Stimulated activated CD8-positive, alpha-beta memory T cell treated with anti-CD3 and anti-CD28 coated beads, Interleukin-2, amount 100 ng/mL, for 48 hours (primary cell): ENCODE data around the gene OR4P4.

Experiments
- DNase-seq, 2 donors: peaks; one replicate each; pipeline ENCODE4 v3.0.0-alpha.2; 2020; ENCODE audit warnings: low read depth in 2 of 2

The OR4P4 gene

DNA sequence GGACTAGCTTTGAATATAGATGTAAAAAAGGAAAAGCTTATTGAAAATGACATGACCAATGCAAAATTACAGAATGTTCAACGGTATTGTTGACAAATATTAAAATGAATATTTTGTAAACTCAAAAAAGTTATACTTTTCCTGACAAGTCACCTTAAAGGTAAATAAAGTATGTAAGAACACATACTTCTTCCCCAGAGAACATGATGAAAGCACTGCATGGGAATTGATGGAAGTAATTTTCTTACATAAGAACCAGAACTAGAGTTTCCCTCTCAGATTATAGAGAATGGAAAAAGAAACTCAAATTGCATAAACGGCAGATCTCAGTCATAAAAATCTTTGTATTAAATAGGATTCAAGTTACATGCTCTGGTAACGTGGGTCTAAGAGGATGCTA is at the start of gene OR4P4:
Gene OR4P4 (plus strand): TSS at position 301 of the 400 bp plus-strand sequence.
- no peak for DNase-seq

DNA sequence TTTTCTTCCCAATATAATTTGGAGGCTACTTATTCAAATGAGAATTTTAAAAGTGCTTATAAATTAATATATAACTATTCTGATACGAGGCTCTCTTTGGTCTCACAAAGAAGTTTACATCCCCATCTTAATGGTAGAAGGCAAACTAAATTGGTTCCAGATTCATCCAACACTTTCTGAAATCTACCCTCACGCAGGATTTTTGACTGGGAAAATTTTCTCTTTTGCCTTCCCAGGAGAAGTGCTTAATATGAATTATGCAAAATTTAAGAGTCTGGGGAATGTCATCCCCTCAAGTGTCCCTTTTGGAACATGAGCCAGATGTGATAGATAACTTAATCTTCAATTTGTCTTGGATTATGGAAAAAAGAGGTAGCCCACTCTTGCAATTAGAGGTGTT is 27.4 kb upstream of the OR4P4 start, which contains the start of gene OR4C11:
Gene OR4C11 (minus strand): TSS at position 101 of the 400 bp plus-strand sequence. CDS start 3,272 bp downstream, outside the sequence.
- no peak for DNase-seq

DNA sequence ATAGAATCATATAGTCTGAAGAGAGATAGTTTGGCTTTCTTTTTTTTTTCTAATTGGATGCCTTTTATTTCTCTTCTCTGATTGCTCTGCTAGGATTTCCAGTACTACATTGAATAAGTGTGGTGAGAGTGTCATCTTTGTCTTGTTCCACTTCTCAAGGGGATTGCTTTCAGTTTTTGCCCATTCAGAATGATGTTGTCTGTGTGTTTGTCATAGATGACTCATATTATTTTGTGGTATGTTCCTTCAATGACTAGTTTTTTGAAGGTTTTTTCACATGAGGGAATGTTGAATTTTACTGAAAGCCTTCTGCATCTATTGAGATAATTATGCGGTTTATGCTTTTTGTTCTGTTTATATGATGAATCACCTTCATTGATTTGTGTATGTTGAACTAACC is 10.4 kb upstream of the OR4P4 start:
- no peak for DNase-seq

DNA sequence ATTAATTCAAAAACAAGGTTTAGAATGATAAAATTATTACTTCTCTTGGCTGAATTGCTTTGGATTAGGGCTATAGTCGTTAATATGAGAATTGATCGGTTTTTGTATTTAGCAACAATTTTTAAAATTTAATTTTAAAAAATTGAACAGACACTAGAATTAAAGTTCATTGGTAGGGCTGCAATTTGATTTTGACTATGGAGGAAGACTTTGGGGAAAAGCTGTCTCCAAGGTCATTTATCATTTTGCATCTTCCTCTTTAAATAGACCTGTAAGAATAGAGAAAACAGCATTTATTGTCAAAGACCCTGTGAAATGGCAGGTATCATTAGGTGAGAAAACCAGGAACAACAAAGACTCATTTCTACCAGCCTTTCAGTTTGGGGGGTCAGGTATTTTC is 13.1 kb downstream of the OR4P4 start, which contains the start of gene OR4S2:
Gene OR4S2 (plus strand): TSS at position 301 of the 400 bp plus-strand sequence. CDS start 2,577 bp downstream, outside the sequence.
- no peak for DNase-seq

DNA sequence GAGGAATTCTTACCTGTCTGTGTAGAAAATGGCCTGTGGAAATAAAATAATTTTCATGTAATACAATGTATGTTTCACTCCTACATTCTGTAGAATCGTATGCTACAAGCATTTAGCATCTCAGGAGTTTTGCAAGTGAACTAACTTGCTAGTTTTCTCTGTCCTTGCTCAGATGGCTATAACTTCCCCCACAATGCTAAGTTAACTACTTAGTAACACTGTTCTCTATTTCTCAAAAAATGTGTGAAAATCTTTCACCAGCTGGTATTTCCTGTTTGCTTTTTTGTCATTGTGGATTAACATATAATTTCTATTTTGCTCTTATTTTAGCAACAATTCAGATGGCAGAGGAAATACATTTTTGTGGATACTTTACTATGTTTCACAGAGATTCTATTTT is 17.6 kb downstream of the OR4P4 start:
- no peak for DNase-seq

DNA sequence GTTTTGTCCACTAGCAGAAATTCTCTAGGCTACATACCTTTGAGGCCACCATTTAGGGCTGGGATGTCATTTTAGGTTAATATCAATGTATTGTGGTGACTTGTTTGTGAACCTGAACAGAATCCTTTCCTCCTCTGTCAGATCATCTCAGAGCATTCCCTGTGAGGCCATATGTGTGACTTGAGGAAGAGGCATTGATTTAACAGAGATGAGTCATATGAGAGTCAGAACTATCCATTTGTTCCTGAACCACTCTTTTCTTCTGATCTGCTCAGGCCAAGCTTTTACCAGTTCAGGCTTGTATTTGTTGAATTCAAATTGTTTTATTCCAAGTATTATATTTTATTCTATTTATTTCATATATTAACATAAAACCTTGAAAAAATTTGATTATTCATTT is 20.2 kb downstream of the OR4P4 start:
- no peak for DNase-seq

DNA sequence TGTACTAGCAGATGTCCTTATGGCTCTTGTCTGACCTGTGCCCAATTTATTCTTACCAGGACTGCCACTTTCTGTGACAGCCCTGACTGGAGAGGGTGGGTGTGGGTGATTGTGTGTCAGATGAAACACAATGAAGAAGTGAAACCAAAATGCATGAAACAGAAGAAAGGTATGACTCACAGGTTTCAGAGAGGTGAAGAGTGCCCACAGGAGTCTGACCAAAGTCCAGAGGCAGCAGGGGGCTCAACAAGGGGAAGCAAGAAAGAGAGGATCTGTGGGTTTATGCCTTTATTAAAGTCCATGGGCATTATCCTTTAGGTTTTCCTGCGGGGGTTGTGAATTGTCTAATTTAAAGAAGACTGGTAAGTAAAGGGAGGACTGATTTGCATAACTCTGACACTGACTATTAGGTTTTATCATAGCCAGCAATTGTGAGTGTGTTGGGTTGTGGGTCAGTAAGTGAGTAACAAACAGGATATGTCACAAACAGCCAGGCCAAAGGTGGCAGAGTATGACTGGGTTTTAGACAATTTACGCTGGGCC is 23.2 kb downstream of the OR4P4 start:
- DNase-seq, result no peak

DNA sequence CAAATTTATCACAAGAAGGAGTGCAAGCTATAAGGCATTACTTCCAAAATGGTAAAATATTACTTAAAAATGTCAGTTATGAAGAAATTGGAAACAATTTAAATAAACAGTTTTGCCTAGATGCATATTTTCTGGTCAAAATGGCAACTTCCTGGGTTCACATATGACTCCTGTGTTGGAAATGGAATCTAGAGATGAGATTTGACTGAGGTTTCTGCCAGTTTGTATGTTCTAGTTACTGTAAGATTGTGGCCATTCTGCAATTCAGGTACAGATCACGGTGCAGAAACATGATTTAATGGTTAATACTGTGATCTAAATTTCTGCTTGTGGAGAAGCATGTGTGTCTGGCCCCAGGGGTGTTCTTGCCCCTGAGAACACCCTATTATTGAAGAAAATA is 23.7 kb downstream of the OR4P4 start:
- no peak for DNase-seq

DNA sequence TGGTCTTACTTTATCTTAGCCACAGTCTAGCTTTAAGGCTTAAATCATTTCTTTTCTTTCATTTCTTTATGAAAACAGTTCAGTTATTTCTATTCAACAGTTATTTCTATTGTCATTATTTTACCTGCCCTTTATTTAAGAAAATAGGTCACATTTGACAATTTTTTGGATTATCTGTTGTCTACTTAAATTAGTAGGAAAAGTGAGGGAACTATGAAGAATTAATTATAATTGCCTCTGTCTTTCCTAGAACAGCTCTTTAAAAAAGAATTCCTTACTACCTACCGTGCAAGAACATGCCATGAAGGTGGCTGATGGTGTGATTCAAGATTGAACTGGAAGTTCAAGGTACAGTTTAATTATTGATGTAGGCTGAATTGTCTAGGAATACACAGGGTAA is 27.0 kb downstream of the OR4P4 start, which contains the start of gene OR4C6:
Gene OR4C6 (plus strand): TSS at position 301 of the 400 bp plus-strand sequence. CDS start 2,966 bp downstream, outside the sequence.
- no peak for DNase-seq

DNA sequence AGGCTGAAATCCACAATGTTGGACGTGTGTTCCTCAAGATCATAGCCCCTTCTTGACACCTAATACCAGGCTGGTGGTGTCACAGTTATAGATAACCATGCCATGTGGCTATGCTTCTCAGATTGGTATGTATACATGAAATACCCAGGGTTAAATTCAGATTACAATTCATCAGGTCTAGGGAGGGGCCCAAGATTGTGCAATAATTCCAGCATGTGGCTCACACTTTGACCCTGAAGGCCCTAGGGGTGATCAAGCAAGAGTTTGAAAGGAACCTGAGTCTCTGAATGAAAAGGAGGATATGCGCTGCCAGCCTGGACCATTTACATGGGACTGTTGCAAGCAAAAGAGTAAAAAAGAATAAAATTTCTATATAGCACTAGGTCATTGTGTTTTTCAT is 34.5 kb downstream of the OR4P4 start:
- DNase-seq, result no peak

DNA sequence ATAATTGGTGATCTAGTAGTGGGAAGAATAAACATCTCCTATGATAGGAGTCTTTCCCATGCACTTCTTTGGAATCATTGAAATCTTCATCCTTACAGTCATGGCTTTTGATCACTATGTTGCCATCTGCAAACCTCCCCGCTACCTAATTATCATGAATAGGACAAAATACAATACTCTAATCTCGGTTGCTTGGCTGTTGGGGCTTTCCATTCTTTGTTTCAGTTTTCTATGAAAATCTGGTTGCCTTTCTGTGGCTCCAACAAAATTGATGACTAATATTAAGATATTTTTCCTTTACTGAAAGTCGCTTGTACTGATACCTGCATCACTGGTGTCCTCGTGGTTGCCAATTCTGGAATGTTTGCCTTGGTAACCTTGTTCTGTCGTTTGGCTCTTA is 38.9 kb downstream of the OR4P4 start:
- no peak for DNase-seq
